DND-41 (cell line): Measurements from ENCODE around the gene BRINP1.

Source experiments
- CTCF ChIP-seq: IDR thresholded peaks from 2 replicates; pipeline ENCODE4 v1.5.1; 2012; ENCODE audit warnings: borderline replicate concordance, low read length, moderate library complexity, mild to moderate bottlenecking; ENCODE audit not compliant: poor library complexity, severe bottlenecking; ENCODE audit errors: extremely low read depth
- EZH2 ChIP-seq: IDR thresholded peaks from 3 replicates; pipeline ENCODE4 v1.6.1; 2012; ENCODE audit warnings: borderline replicate concordance, low read depth, mild to moderate bottlenecking, moderate library complexity, low read length, inconsistent platforms; ENCODE audit not compliant: severe bottlenecking

GRCh38 chr9:119332522-119332921 is 36.7 kb downstream of the BRINP1 start:
- TF ChIP-seq CTCF (no peak), EZH2 (no peak)
